ENCODE measurements around the gene CBX8.

Gene CBX8

GRCh38 chr17:79783891-79784290 lies 13.0 kb downstream of the CBX8 start:
- no peak for TF ChIP-seq GATA2 (IDR thresholded peaks at IDR 0.05; ENCODE audit: low read depth, low read length)
- TF ChIP-seq GATA3 (IDR thresholded peaks at IDR 0.05; ENCODE audit: low read depth, low read length), result no peak

- no peak for TF ChIP-seq GATA3 (IDR thresholded peaks at IDR 0.05; ENCODE audit: low read depth, low read length)
- no peak for TF ChIP-seq GATA2 (IDR thresholded peaks at IDR 0.05; ENCODE audit: low read depth, low read length)
These were observed 14.9 kb downstream of the CBX8 start for GRCh38 chr17:79781736-79782575.

- TF ChIP-seq GATA2 (IDR thresholded peaks at IDR 0.05; ENCODE audit: low read depth, low read length) (no peak), GATA3 (IDR thresholded peaks at IDR 0.05; ENCODE audit: low read depth, low read length) (no peak)
These were observed 15.7 kb downstream of the CBX8 start for GRCh38 chr17:79781012-79781650.

- TF ChIP-seq GATA3 (IDR thresholded peaks at IDR 0.05; ENCODE audit: low read depth, low read length), result no peak
- no peak for TF ChIP-seq GATA2 (IDR thresholded peaks at IDR 0.05; ENCODE audit: low read depth, low read length)
These were observed 17.1 kb downstream of the CBX8 start for GRCh38 chr17:79779661-79780365.

GRCh38 chr17:79779084-79779529 lies 17.8 kb downstream of the CBX8 start:
- TF ChIP-seq GATA3 (IDR thresholded peaks at IDR 0.05; ENCODE audit: low read depth, low read length), result no peak
- TF ChIP-seq GATA2 (IDR thresholded peaks at IDR 0.05; ENCODE audit: low read depth, low read length), result no peak

- TF ChIP-seq GATA2 (IDR thresholded peaks at IDR 0.05; ENCODE audit: low read depth, low read length), result no peak
- TF ChIP-seq GATA3 (IDR thresholded peaks at IDR 0.05; ENCODE audit: low read depth, low read length), result no peak
These were observed 18.3 kb downstream of the CBX8 start for GRCh38 chr17:79778504-79779083.

- TF ChIP-seq GATA3 (IDR thresholded peaks at IDR 0.05; ENCODE audit: low read depth, low read length) (no peak), GATA2 (IDR thresholded peaks at IDR 0.05; ENCODE audit: low read depth, low read length) (no peak)
These were observed 18.9 kb downstream of the CBX8 start, which contains the start of gene CBX2 for GRCh38 chr17:79777894-79778503. CBX2 (plus strand) TSS chr17:79778148; CDS start chr17:79778236, 88 bp downstream.

- TF ChIP-seq GATA3 (IDR thresholded peaks at IDR 0.05; ENCODE audit: low read depth, low read length), result no peak
- no peak for TF ChIP-seq GATA2 (IDR thresholded peaks at IDR 0.05; ENCODE audit: low read depth, low read length)
These were observed 19.6 kb downstream of the CBX8 start for GRCh38 chr17:79777120-79777893.

GRCh38 chr17:79776376-79777119 lies 20.3 kb downstream of the CBX8 start:
- TF ChIP-seq GATA3 (IDR thresholded peaks at IDR 0.05; ENCODE audit: low read depth, low read length) (no peak), GATA2 (IDR thresholded peaks at IDR 0.05; ENCODE audit: low read depth, low read length) (no peak)

GRCh38 chr17:79775632-79776031 lies 21.2 kb downstream of the CBX8 start:
- TF ChIP-seq GATA2 (IDR thresholded peaks at IDR 0.05; ENCODE audit: low read depth, low read length) (no peak), GATA3 (IDR thresholded peaks at IDR 0.05; ENCODE audit: low read depth, low read length) (no peak)

GRCh38 chr17:79774561-79774975 lies 22.3 kb downstream of the CBX8 start:
- TF ChIP-seq GATA2 (IDR thresholded peaks at IDR 0.05; ENCODE audit: low read depth, low read length) (no peak), GATA3 (IDR thresholded peaks at IDR 0.05; ENCODE audit: low read depth, low read length) (no peak)

- TF ChIP-seq GATA2 (IDR thresholded peaks at IDR 0.05; ENCODE audit: low read depth, low read length), result no peak
- no peak for TF ChIP-seq GATA3 (IDR thresholded peaks at IDR 0.05; ENCODE audit: low read depth, low read length)
These were observed 25.6 kb downstream of the CBX8 start for GRCh38 chr17:79771276-79771675.

All from SH-SY5Y (cell line).